UCSD-AML1 (cell line): ENCODE data around the gene NBPF9.
"Not testable (repeated sequence)": the region's sequence is repeated elsewhere in the genome, so short reads cannot be mapped to it uniquely, and the experiment has no call there.

ENCODE experiments used
- DNase-seq: peaks from one replicate; lab custom pipeline; 2025; ENCODE audit not compliant: unreplicated experiment; lab: John Stamatoyannopoulos, UW

The NBPF9 gene

GRCh38 chr1:149103109-149104081, at the start of gene NBPF9:
Gene NBPF9, minus strand, starts transcription at chr1:149103551. Its CDS starts 21,412 bp downstream, at chr1:149082139.
- DNase-seq, result peak; percentile 21

GRCh38 chr1:149149909-149150308, 46.6 kb upstream of the NBPF9 start:
- DNase-seq, result not testable (repeated sequence)

GRCh38 chr1:149137585-149137984, 34.2 kb upstream of the NBPF9 start:
- not testable (repeated sequence) for DNase-seq

GRCh38 chr1:149130938-149131337, 27.6 kb upstream of the NBPF9 start:
- not testable (repeated sequence) for DNase-seq

GRCh38 chr1:149129245-149129644, 25.9 kb upstream of the NBPF9 start:
- not testable (repeated sequence) for DNase-seq

- not testable (repeated sequence) for DNase-seq
Observed at GRCh38 chr1:149126555-149127145, 23.3 kb upstream of the NBPF9 start.

GRCh38 chr1:149123948-149124926, 20.9 kb upstream of the NBPF9 start:
- DNase-seq, result not testable (repeated sequence)

GRCh38 chr1:149112828-149113227, 9.5 kb upstream of the NBPF9 start:
- DNase-seq, result not testable (repeated sequence)

GRCh38 chr1:149110343-149110742, 7.0 kb upstream of the NBPF9 start:
- not testable (repeated sequence) for DNase-seq

- not testable (repeated sequence) for DNase-seq
Observed at GRCh38 chr1:149102574-149102973, 777 bp downstream of the NBPF9 start.

- not testable (repeated sequence) for DNase-seq
Observed at GRCh38 chr1:149098276-149098675, 5.1 kb downstream of the NBPF9 start.

GRCh38 chr1:149093155-149093554, 10.2 kb downstream of the NBPF9 start:
- DNase-seq, result not testable (repeated sequence)

GRCh38 chr1:149075505-149076127, 27.7 kb downstream of the NBPF9 start:
- not testable (repeated sequence) for DNase-seq

- not testable (repeated sequence) for DNase-seq
Observed at GRCh38 chr1:149064611-149065010, 38.7 kb downstream of the NBPF9 start.

- DNase-seq, result not testable (repeated sequence)
Observed at GRCh38 chr1:149043056-149043455, 60.3 kb downstream of the NBPF9 start.

- DNase-seq, result not testable (repeated sequence)
Observed at GRCh38 chr1:149033916-149034315, 69.4 kb downstream of the NBPF9 start.

GRCh38 chr1:149024327-149024726, 79.0 kb downstream of the NBPF9 start:
- not testable (repeated sequence) for DNase-seq

GRCh38 chr1:149018577-149018976, 84.8 kb downstream of the NBPF9 start:
- not testable (repeated sequence) for DNase-seq

GRCh38 chr1:149016626-149017025, 86.7 kb downstream of the NBPF9 start:
- not testable (repeated sequence) for DNase-seq

- DNase-seq, result not testable (repeated sequence)
Observed at GRCh38 chr1:149015522-149015921, 87.8 kb downstream of the NBPF9 start.
